SU-DHL-6 (cell line): Measurements from ENCODE around the gene EPHA3.

Source experiments
- H2AFZ ChIP-seq: fragments of 200-600 bp; sonication (generic); 2 replicates; pipeline ENCODE4 v1.6.1; 2014; ENCODE audit warnings: low read depth, mild to moderate bottlenecking, moderate library complexity, mixed read lengths, antibody characterized with exemption, low read length; ENCODE audit not compliant: severe bottlenecking
- H3F3A ChIP-seq: fragments of 200-600 bp; shearing (Covaris generic); 2 replicates; pipeline ENCODE4 v1.6.0; 2016; ENCODE audit warnings: antibody characterized with exemption, mild to moderate bottlenecking; ENCODE audit not compliant: insufficient read depth
- H3K27ac ChIP-seq: fragments of 200-600 bp; sonication (generic); 2 replicates; pipeline ENCODE4 v1.5.1; 2016; ENCODE audit warnings: low read depth, mild to moderate bottlenecking, low read length, moderate library complexity, mixed read lengths
- H3K27me3 ChIP-seq: fragments of 200-600 bp; sonication (generic), shearing (Covaris generic); 2 replicates; pipeline ENCODE4 v1.6.0; 2014; ENCODE audit warnings: mild to moderate bottlenecking, low read length
- H3K36me3 ChIP-seq: fragments of 200-600 bp; sonication (generic); 2 replicates; pipeline ENCODE4 v1.6.1; 2014; ENCODE audit warnings: mild to moderate bottlenecking, low read length, mixed read lengths
- H3K4me2 ChIP-seq: fragments of 300-600, 200-600 bp; shearing (Covaris generic), sonication (generic); 2 replicates; pipeline ENCODE4 v1.6.0; 2014; ENCODE audit warnings: low read length, low read depth, mild to moderate bottlenecking; ENCODE audit not compliant: poor library complexity, severe bottlenecking
- H3K4me3 ChIP-seq: fragments of 200-600 bp; sonication (generic); 2 replicates; pipeline ENCODE4 v1.5.1; 2014; ENCODE audit warnings: antibody characterized with exemption, low read length, mild to moderate bottlenecking, mixed read lengths; ENCODE audit not compliant: insufficient read depth, poor library complexity, severe bottlenecking
- H3K79me2 ChIP-seq: fragments of 200-600 bp; sonication (generic); 2 replicates; pipeline ENCODE4 v1.6.1; 2014; ENCODE audit warnings: mild to moderate bottlenecking, low read length, moderate library complexity; ENCODE audit not compliant: insufficient read depth
- H3K9ac ChIP-seq: fragments of 200-600 bp; sonication (generic); 2 replicates; pipeline ENCODE4 v1.7.0; 2014; ENCODE audit warnings: mild to moderate bottlenecking, low read length
- H3K9me2 ChIP-seq: fragments of 200-600 bp; sonication (generic); replicated peaks from 2 replicates; pipeline ENCODE4 v1.6.1; 2014; ENCODE audit warnings: low read length; ENCODE audit not compliant: insufficient read depth
- H3K9me3 ChIP-seq: fragments of 200-600 bp; sonication (generic); 2 replicates; pipeline ENCODE4 v1.6.1; 2014; ENCODE audit warnings: low read length, mixed read lengths; ENCODE audit not compliant: insufficient read depth
- H4K20me1 ChIP-seq: fragments of 200-600 bp; sonication (generic); 2 replicates; pipeline ENCODE4 v1.6.1; 2014; ENCODE audit warnings: low read depth, mild to moderate bottlenecking, antibody characterized with exemption, low read length, moderate library complexity, mixed read lengths
- EZH2phosphoT487 ChIP-seq: fragments of 200-600 bp; sonication (generic), shearing (Covaris generic); conservative IDR thresholded peaks from 2 replicates; pipeline ENCODE4 v1.6.1; 2018; ENCODE audit warnings: mild to moderate bottlenecking, antibody characterized with exemption, low read length, moderate library complexity, mixed read lengths
- TF ChIP-seq, protein P1 (sequence below): fragments of 200-600 bp; sonication (generic); IDR thresholded peaks from one replicate; pipeline ENCODE4 v1.5.1; 2017; ENCODE audit warnings: antibody characterized with exemption, mild to moderate bottlenecking, low read length, moderate library complexity; ENCODE audit not compliant: insufficient read depth, poor library complexity, severe bottlenecking

Gene EPHA3

DNA sequence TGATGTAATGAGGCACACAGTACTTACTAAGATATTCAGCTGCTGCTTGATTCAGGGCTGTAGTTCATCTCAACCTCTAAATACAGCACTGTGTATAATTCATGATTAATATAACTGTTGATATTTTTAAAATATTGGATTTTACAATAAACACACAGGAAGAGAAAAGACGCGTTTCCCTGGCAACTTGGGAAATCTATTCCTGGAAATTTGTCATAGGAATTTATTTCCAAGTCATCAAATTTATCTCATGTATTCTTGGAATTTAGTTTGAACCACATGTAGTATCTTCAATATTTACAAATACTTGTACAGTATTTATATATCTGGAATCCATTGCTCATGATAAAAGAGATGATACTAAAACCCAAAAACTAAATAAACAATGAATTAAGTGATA is 30.6 kb downstream of the EPHA3 start:
- Histone ChIP-seq H2AFZ (no peak overlapping the region), H3K27ac (no peak overlapping the region), H3K27me3 (no peaks in the 10 kb centered on the region), H3K9me2 (no peaks in the 10 kb centered on the region), H4K20me1 (no peaks in the 10 kb centered on the region), H3F3A (no peaks in the 10 kb centered on the region), H3K4me3 (no peak overlapping the region), H3K9me3 (no peaks in the 10 kb centered on the region), H3K36me3 (no peaks in the 10 kb centered on the region), H3K9ac (no peak overlapping the region), H3K4me2 (no peak overlapping the region), H3K79me2 (no peaks in the 10 kb centered on the region)
- TF ChIP-seq EZH2phosphoT487: no peak
- TF ChIP-seq, protein P1, sequence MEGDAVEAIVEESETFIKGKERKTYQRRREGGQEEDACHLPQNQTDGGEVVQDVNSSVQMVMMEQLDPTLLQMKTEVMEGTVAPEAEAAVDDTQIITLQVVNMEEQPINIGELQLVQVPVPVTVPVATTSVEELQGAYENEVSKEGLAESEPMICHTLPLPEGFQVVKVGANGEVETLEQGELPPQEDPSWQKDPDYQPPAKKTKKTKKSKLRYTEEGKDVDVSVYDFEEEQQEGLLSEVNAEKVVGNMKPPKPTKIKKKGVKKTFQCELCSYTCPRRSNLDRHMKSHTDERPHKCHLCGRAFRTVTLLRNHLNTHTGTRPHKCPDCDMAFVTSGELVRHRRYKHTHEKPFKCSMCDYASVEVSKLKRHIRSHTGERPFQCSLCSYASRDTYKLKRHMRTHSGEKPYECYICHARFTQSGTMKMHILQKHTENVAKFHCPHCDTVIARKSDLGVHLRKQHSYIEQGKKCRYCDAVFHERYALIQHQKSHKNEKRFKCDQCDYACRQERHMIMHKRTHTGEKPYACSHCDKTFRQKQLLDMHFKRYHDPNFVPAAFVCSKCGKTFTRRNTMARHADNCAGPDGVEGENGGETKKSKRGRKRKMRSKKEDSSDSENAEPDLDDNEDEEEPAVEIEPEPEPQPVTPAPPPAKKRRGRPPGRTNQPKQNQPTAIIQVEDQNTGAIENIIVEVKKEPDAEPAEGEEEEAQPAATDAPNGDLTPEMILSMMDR: no peak

- no peaks in the 10 kb centered on the region for H4K20me1 ChIP-seq
- no peaks in the 10 kb centered on the region for H3K79me2 ChIP-seq
- no peaks in the 10 kb centered on the region for H3K36me3 ChIP-seq
- H3K9ac ChIP-seq: no peak overlapping the region
- H3K27me3 ChIP-seq: no peaks in the 10 kb centered on the region
- H3K4me2 ChIP-seq: no peak overlapping the region
- no peaks in the 10 kb centered on the region for H3F3A ChIP-seq
- no peak overlapping the region for H3K27ac ChIP-seq
- TF ChIP-seq, protein P1: no peak
- TF ChIP-seq EZH2phosphoT487: no peak
- H3K9me2 ChIP-seq: no peaks in the 10 kb centered on the region
- no peak overlapping the region for H3K4me3 ChIP-seq
- H2AFZ ChIP-seq: no peak overlapping the region
- H3K9me3 ChIP-seq: no peaks in the 10 kb centered on the region
These were observed 32.4 kb downstream of the EPHA3 start for GRCh38 chr3:89139870-89140269.

- H3K27me3 ChIP-seq: no peaks in the 10 kb centered on the region
- TF ChIP-seq EZH2phosphoT487: no peak
- TF ChIP-seq, protein P1: no peak
- H3F3A ChIP-seq: no peaks in the 10 kb centered on the region
- no peaks in the 10 kb centered on the region for H3K9me3 ChIP-seq
- H3K9me2 ChIP-seq: no peaks in the 10 kb centered on the region
- no peak overlapping the region for H3K4me2 ChIP-seq
- H3K79me2 ChIP-seq: no peaks in the 10 kb centered on the region
- H2AFZ ChIP-seq: no peak overlapping the region
- H4K20me1 ChIP-seq: no peaks in the 10 kb centered on the region
- H3K9ac ChIP-seq: no peak overlapping the region
- H3K4me3 ChIP-seq: no peak overlapping the region
- no peaks in the 10 kb centered on the region for H3K36me3 ChIP-seq
- H3K27ac ChIP-seq: no peak overlapping the region
These were observed 36.7 kb downstream of the EPHA3 start for GRCh38 chr3:89144080-89144479.
